DND-41 (cell line): ENCODE measurements around the gene SMC1B.

Experiments
- CTCF ChIP-seq: IDR thresholded peaks from 2 replicates; pipeline ENCODE4 v1.5.1; 2012; ENCODE audit warnings: borderline replicate concordance, low read length, moderate library complexity, mild to moderate bottlenecking; ENCODE audit not compliant: poor library complexity, severe bottlenecking; ENCODE audit errors: extremely low read depth
- EZH2 ChIP-seq: IDR thresholded peaks from 3 replicates; pipeline ENCODE4 v1.6.1; 2012; ENCODE audit warnings: borderline replicate concordance, low read depth, mild to moderate bottlenecking, moderate library complexity, low read length, inconsistent platforms; ENCODE audit not compliant: severe bottlenecking

- TF ChIP-seq CTCF (no peak), EZH2 (no peak)
Measured at GRCh38 chr22:45317551-45318167, 95.7 kb downstream of the SMC1B start.
